Bronchial epithelial cell (primary cell): ENCODE results near the gene EIF4G2. TPM values are rescaled to one million over a fixed set of nuclear protein-coding genes. Genes with fewer than 3 reads are reported as not detected.

Source experiments
- DNase-seq: peaks from one replicate; pipeline ENCODE4 v3.0.0-alpha.2; 2010; ENCODE audit warnings: low read depth
- FAIRE-seq: peaks from 2 replicates; lab custom pipeline; 2011; peaks lifted over from hg19 to GRCh38; lab: Jason Lieb, UNC
- H3K27me3 ChIP-seq: 2 replicates; pipeline ENCODE4 v1.5.1; 2011; ENCODE audit warnings: low read length; ENCODE audit not compliant: control insufficient read depth, insufficient read depth
- H3K36me3 ChIP-seq: 2 replicates; pipeline ENCODE4 v1.5.1; 2011; ENCODE audit warnings: low read length; ENCODE audit not compliant: control insufficient read depth, insufficient read depth
- H3K4me3 ChIP-seq: 2 replicates; pipeline ENCODE4 v1.5.1; 2011; ENCODE audit warnings: mild to moderate bottlenecking, low read depth, low read length, control low read depth
- total RNA-seq: library from RNA; depleted of rRNA; stranded (reverse); fragments of >200 nt; gene quantifications from 2 replicates; pipeline ENCODE4 v1.2.1, GENCODE V29; 2014
- TF ChIP-seq, protein P1 (sequence below): IDR thresholded peaks from 2 replicates; pipeline ENCODE4 v1.5.1; 2011; ENCODE audit warnings: mild to moderate bottlenecking, moderate library complexity, low read length, control low read depth, inconsistent platforms; ENCODE audit not compliant: insufficient read depth, severe bottlenecking

Gene EIF4G2
- total RNA-seq = 384 and 624 TPM in 2 replicates

DNA sequence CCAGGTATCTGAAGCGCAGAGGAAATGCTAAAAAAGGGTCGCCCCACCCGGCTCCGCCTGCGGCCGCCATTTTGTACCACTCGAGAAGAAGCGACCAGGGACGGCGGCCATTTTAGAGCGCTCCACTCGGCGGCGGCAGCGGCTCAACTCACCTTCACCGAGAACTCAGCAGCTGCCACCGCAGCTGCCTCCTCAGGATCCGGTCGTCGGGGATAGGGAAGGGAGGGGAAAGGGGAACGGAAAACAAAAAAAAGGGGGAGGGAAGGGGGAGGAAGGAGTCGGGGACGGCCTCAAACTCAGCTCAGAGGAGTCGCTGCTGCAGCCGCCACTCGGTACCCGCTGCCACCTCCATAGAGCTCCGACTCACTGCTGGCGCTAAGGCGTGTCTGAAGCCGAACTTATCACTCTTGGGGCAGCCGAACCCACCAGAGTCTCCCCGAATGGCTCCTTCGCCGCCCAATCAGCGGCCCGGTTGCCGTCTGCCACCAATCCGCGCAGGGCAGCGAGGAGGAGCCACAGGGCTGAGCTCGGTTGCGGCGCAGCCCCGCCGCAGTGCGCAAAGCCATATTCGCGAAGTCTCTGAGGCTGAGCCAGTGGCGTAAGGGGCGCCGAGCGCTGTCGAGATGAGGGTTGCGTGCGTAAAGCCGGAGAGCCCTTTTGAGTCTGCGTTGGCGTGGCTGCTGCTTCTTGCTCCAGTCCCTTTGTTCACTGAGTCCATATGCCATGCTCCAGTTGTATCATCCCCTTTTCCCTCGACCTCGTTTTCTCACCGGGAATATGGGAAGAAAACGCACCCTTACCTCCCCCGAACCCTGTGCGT lies at the start of gene EIF4G2:
TSS of gene EIF4G2 (minus strand) at position 374 of the 820 bp plus-strand sequence.
- peaks cover 12% of the 10 kb centered on the region for H3K36me3 ChIP-seq
- TF ChIP-seq, protein P1, sequence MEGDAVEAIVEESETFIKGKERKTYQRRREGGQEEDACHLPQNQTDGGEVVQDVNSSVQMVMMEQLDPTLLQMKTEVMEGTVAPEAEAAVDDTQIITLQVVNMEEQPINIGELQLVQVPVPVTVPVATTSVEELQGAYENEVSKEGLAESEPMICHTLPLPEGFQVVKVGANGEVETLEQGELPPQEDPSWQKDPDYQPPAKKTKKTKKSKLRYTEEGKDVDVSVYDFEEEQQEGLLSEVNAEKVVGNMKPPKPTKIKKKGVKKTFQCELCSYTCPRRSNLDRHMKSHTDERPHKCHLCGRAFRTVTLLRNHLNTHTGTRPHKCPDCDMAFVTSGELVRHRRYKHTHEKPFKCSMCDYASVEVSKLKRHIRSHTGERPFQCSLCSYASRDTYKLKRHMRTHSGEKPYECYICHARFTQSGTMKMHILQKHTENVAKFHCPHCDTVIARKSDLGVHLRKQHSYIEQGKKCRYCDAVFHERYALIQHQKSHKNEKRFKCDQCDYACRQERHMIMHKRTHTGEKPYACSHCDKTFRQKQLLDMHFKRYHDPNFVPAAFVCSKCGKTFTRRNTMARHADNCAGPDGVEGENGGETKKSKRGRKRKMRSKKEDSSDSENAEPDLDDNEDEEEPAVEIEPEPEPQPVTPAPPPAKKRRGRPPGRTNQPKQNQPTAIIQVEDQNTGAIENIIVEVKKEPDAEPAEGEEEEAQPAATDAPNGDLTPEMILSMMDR = no peak
- DNase-seq = peak; percentile 96
- no peaks in the 10 kb centered on the region for H3K27me3 ChIP-seq
- FAIRE-seq = peak; percentile 81
- peak within 1 kb of the TSS; percentile 93 for H3K4me3 ChIP-seq

DNA sequence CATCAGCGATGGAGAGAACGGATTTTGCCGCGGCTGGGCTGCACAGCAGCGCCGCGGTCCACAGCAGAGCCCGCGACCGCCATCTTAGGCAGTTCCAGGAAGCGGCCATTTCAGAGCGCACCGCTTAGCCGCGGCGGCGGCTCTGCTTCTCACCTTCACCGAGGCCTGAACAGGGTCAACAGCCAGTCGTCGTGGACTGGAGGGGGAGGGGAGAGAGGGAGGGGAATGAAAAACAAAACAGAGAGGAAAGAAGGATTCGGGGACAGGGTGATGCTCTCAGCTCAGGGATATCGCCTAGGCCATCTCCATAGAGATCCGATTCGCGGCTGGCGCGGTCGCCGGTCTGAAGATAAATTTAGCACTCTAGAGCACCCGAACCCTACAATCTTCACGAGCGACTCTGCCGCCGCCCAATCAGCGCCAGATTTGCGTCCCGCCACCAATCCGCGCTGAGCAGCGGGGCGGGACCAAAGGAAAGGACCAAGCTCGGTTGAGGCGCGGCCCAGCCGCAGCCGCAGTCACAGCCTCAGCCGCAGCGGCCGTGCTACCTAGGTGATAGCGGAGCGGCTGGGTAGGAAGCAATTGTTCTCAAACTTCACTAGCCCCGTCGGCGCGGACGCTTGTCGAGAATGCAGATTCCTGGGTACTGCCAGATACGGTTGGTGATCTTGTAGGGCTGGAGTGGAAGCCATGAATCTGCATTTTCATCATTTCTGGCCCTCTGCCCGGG lies 49.1 kb upstream of the EIF4G2 start, which contains the start of gene ZBED5:
TSS of gene ZBED5 (minus strand) at position 345 of the 730 bp plus-strand sequence. CDS start 3,108 bp downstream, outside the sequence.
- DNase-seq (peak; percentile 91), FAIRE-seq (no peak)
- TF ChIP-seq, protein P1 = peak; percentile 33

DNA sequence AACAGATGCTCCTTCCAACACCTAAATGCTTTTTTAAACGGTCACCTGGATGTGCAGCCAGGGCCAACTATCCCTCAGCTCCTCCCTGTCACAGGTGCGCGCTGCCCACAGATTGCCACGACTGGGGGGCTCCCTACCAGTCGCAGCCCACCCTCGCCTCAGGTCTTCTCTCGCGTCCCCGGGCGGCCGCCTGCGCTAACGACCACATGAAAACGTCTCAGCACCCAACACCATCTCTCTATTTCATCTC lies 48.7 kb upstream of the EIF4G2 start:
- DNase-seq = no peak
- peaks cover 4% of the 10 kb centered on the region for H3K36me3 ChIP-seq
- H3K4me3 ChIP-seq = peak overlapping the region; percentile 95
- no peak for FAIRE-seq
- no peaks in the 10 kb centered on the region for H3K27me3 ChIP-seq
- TF ChIP-seq, protein P1 = no peak

More for the DNA sequence above, 49.1 kb upstream of the EIF4G2 start, which contains the start of gene ZBED5:
- peak within 1 kb of the TSS; percentile 95 for H3K4me3 ChIP-seq
- H3K27me3 ChIP-seq = no peaks in the 10 kb centered on the region
- peaks cover 4% of the 10 kb centered on the region for H3K36me3 ChIP-seq

DNA sequence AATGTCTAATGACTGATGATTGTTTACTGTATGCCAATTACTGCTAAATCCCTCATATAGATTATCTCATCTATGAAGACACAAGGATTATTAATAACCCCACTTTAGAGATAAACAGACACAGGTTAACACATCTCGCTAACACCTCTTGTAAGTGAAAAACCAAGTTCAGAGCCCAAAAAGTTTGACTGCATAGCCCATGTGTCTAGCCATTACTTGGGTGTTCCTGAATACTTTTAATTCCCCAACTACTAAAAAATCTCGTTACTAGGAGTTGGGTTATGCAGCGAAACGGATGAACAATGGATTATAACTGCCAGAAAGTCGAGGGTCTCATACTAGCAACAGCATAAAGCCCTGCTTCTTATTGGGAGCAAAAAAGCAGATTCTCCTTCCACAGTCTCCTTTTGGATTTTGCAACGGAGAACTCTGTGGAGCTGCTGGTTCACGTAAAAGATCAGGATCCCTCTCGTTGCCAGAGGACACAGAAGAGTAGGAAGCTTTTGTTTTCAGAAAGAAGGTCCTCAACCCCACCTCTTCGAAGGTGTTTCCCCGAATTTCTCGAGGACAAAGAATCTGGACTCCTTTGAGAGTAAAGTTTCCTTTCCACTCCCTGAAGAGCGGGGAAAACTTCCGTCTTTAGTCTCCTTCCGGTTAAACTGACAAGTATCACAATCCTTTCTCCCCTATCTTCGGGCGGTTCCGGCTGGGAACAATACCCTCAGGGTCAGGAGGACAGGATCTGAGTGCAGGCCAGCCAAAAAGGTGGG lies 48.1 kb upstream of the EIF4G2 start:
- TF ChIP-seq, protein P1 = no peak
- DNase-seq (peak; percentile 37), FAIRE-seq (no peak)

DNA sequence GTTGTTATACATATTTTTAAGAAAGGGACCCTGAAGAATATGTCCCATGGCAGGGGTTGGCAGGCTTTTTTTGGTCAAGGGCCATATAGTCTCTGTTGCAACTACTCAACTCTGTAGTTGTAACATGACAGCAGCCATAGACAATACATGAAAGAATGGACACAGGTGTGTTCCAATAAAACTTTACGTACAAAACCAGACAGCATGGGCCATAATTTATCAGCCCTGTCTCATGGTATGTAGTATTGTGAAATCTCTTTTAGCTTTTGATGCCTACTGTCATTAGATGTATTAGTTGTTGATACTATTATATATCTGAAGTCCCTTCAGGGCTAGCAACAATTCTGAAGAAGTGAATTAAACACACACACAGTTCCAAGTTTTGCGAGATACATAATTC lies 46.6 kb upstream of the EIF4G2 start:
- Histone ChIP-seq H3K27me3 (no peaks in the 10 kb centered on the region), H3K36me3 (peaks cover 5% of the 10 kb centered on the region), H3K4me3 (no peak overlapping the region)
- TF ChIP-seq, protein P1 = no peak
- DNase-seq = no peak
- no peak for FAIRE-seq

More for the DNA sequence above, 48.1 kb upstream of the EIF4G2 start:
- peak overlapping the region; percentile 95 for H3K4me3 ChIP-seq
- H3K27me3 ChIP-seq = no peaks in the 10 kb centered on the region
- H3K36me3 ChIP-seq = peaks cover 5% of the 10 kb centered on the region
